Keratinocyte (primary cell): Measurements from ENCODE around the gene ESD. TPM values are rescaled to one million over a fixed set of nuclear protein-coding genes. Genes with fewer than 3 reads are reported as not detected.
"Not testable (repeated sequence)": the region's sequence is repeated elsewhere in the genome, so short reads cannot be mapped to it uniquely, and the experiment has no call there.

Experiments used
- DNase-seq: peaks from one replicate; pipeline ENCODE4 v3.0.0-alpha.2; 2011; ENCODE audit warnings: low read depth, missing footprints, low spot score
- FAIRE-seq: peaks from 2 replicates; lab custom pipeline; 2011; peaks lifted over from hg19 to GRCh38; lab: Jason Lieb, UNC
- H2AFZ ChIP-seq: 2 replicates; pipeline ENCODE4 v1.6.0; 2012; ENCODE audit warnings: low read length, control low read depth, inconsistent platforms; ENCODE audit not compliant: control insufficient read depth
- H3K27ac ChIP-seq: 2 replicates; pipeline ENCODE4 v1.5.1; 2011; ENCODE audit warnings: low read length; ENCODE audit not compliant: control insufficient read depth, insufficient read depth
- H3K27me3 ChIP-seq: 3 replicates; pipeline ENCODE4 v1.6.0; 2011; ENCODE audit warnings: low read length; ENCODE audit not compliant: control insufficient read depth, insufficient read depth; ENCODE audit errors: extremely low read depth
- H3K36me3 ChIP-seq, 2 experiments: 2 replicates in 1 of 2; 3 replicates in 1 of 2; pipeline ENCODE4 v1.5.1; 2011; ENCODE audit warnings: low read length in 2 of 2, mild to moderate bottlenecking in 1 of 2; ENCODE audit not compliant: control insufficient read depth in 2 of 2, insufficient read depth in 2 of 2; ENCODE audit errors: extremely low read depth in 1 of 2
- H3K4me1 ChIP-seq: 3 replicates; pipeline ENCODE4 v1.5.1; 2011; ENCODE audit warnings: low read length; ENCODE audit not compliant: control insufficient read depth, insufficient read depth; ENCODE audit errors: extremely low read depth
- H3K4me2 ChIP-seq: 3 replicates; pipeline ENCODE4 v1.6.0; 2011; ENCODE audit warnings: low read depth, low read length; ENCODE audit not compliant: control insufficient read depth, insufficient read depth; ENCODE audit errors: extremely low read depth
- H3K4me3 ChIP-seq, 3 experiments: fragments of 200-600 bp in 1 of 3; sonication (generic) in 1 of 3; 2 replicates in 2 of 3; 3 replicates in 1 of 3; pipeline ENCODE4 v1.5.1; 2011 to 2016; ENCODE audit warnings: low read length in 3 of 3, mild to moderate bottlenecking in 3 of 3, control low read depth in 2 of 3, inconsistent platforms in 1 of 3, low read depth in 1 of 3, mixed read lengths in 1 of 3, mixed run types in 1 of 3, moderate library complexity in 1 of 3; ENCODE audit not compliant: control insufficient read depth in 2 of 3, insufficient read depth in 2 of 3; ENCODE audit errors: extremely low read depth in 1 of 3
- H3K79me2 ChIP-seq: 2 replicates; pipeline ENCODE4 v1.6.0; 2012; ENCODE audit warnings: low read length; ENCODE audit not compliant: control insufficient read depth, insufficient read depth
- H3K9ac ChIP-seq: 3 replicates; pipeline ENCODE4 v1.6.0; 2011; ENCODE audit warnings: low read length; ENCODE audit not compliant: control insufficient read depth, insufficient read depth; ENCODE audit errors: extremely low read depth
- H3K9me1 ChIP-seq: 3 replicates; pipeline ENCODE4 v1.6.0; 2011; ENCODE audit warnings: low read length; ENCODE audit not compliant: control insufficient read depth, insufficient read depth; ENCODE audit errors: extremely low read depth
- H3K9me3 ChIP-seq: 2 replicates; pipeline ENCODE4 v1.5.1; 2012; ENCODE audit warnings: low read depth, low read length; ENCODE audit not compliant: control insufficient read depth
- H4K20me1 ChIP-seq: 3 replicates; pipeline ENCODE4 v1.6.0; 2011; ENCODE audit warnings: low read length; ENCODE audit not compliant: control insufficient read depth, insufficient read depth; ENCODE audit errors: extremely low read depth
- CTCF ChIP-seq, 3 experiments: IDR thresholded peaks in 1 of 3; conservative IDR thresholded peaks in 1 of 3; optimal IDR thresholded peaks in 1 of 3; 2 replicates in 2 of 3; 3 replicates in 1 of 3; pipeline versions ENCODE3 to v1.5.1; 2011; ENCODE audit warnings: low read length in 3 of 3, mild to moderate bottlenecking in 3 of 3, moderate library complexity in 2 of 3, control low read depth in 1 of 3, inconsistent platforms in 1 of 3; ENCODE audit not compliant: insufficient read depth in 2 of 3; ENCODE audit errors: extremely low read depth in 1 of 3
- EZH2 ChIP-seq: IDR thresholded peaks from one replicate; pipeline ENCODE4 v1.6.1; 2012; ENCODE audit warnings: inconsistent platforms, mild to moderate bottlenecking, low read length, moderate library complexity
- dilution Hi-C: fragments of 300-500 bp; cut with MboI; formaldehyde crosslinking; loops from one replicate; pipeline ENCODE4 v1.7.0; 2020; ENCODE audit warnings: low sequenced_read_pairs; ENCODE audit not compliant: extremely low pct_ligation_motif_present
- polyA plus RNA-seq, 5 experiments: library from polyadenylated mRNA; depleted of rRNA in 3 of 5; stranded (reverse) in 3 of 5; stranded (forward) in 1 of 5; unstranded in 1 of 5; fragments of >200 nt; gene quantifications; 1 replicate in 1 of 5; 2 replicates in 3 of 5; 3 replicates in 1 of 5; pipeline versions ENCODE4 v1.2.1 to v1.2.3, GENCODE V29; 2011 to 2012; ENCODE audit warnings: missing spikeins in 2 of 5, low read depth in 1 of 5, low replicate concordance in 1 of 5

ESD gene
- polyA plus RNA-seq, 1 donor (not counting 4 experiments of a cell fraction or from before 2014, with no cell fraction given), result 181 TPM

- H3K4me2 ChIP-seq, result no peak overlapping the region
- no peak for DNase-seq
- H3K9me3 ChIP-seq, result no peaks in the 10 kb centered on the region
- no peaks in the 10 kb centered on the region for H4K20me1 ChIP-seq
- no peaks in the 10 kb centered on the region for H3K36me3 ChIP-seq
- no peak overlapping the region for H3K27ac ChIP-seq
- H3K9ac ChIP-seq, result no peak overlapping the region
- dilution Hi-C loops, result no loop called here
- no peak for FAIRE-seq
- no peaks in the 10 kb centered on the region for H3K27me3 ChIP-seq
- no peaks in the 10 kb centered on the region for H3K9me1 ChIP-seq
- no peak overlapping the region for H3K4me3 ChIP-seq
- no peaks in the 10 kb centered on the region for H3K79me2 ChIP-seq
- H3K4me1 ChIP-seq, result peaks cover 3% of the 10 kb centered on the region
- no peak for TF ChIP-seq CTCF (optimal IDR thresholded peaks at IDR 0.05 in 1 of 3, IDR thresholded peaks at IDR 0.05 in 1 of 3, conservative IDR thresholded peaks at IDR 0.05 in 1 of 3; ENCODE audit: extremely low read depth in 1 of 3, insufficient read depth in 2 of 3, low read length in 3 of 3)
- no peak overlapping the region for H2AFZ ChIP-seq
These were observed 39.3 kb downstream of the ESD start for GRCh38 chr13:46757640-46758039.

- H3K36me3 ChIP-seq, result peaks cover 2% of the 10 kb centered on the region in 2 experiments
- H3K4me1 ChIP-seq, result peaks cover 3% of the 10 kb centered on the region
- no peak overlapping the region for H2AFZ ChIP-seq
- no peak overlapping the region for H3K4me3 ChIP-seq
- no peaks in the 10 kb centered on the region for H4K20me1 ChIP-seq
- no peaks in the 10 kb centered on the region for H3K27me3 ChIP-seq
- no peak for DNase-seq
- H3K79me2 ChIP-seq, result no peaks in the 10 kb centered on the region
- H3K9ac ChIP-seq, result no peak overlapping the region
- no peak for FAIRE-seq
- H3K4me2 ChIP-seq, result no peak overlapping the region
- TF ChIP-seq EZH2, result no peak
- TF ChIP-seq CTCF (optimal IDR thresholded peaks at IDR 0.05 in 1 of 3, IDR thresholded peaks at IDR 0.05 in 1 of 3, conservative IDR thresholded peaks at IDR 0.05 in 1 of 3; ENCODE audit: extremely low read depth in 1 of 3, insufficient read depth in 2 of 3, low read length in 3 of 3), result no peak
- dilution Hi-C loops, result no loop called here
- H3K9me1 ChIP-seq, result no peaks in the 10 kb centered on the region
- H3K27ac ChIP-seq, result no peak overlapping the region
- no peaks in the 10 kb centered on the region for H3K9me3 ChIP-seq
These were observed 40.0 kb downstream of the ESD start for GRCh38 chr13:46756977-46757376.

GRCh38 chr13:46755508-46755907 lies 41.5 kb downstream of the ESD start:
- H4K20me1 ChIP-seq, H3K79me2 ChIP-seq, H2AFZ ChIP-seq, dilution Hi-C loops, H3K36me3 ChIP-seq, H3K9me1 ChIP-seq, H3K9ac ChIP-seq, H3K4me1 ChIP-seq, H3K9me3 ChIP-seq, DNase-seq, H3K4me3 ChIP-seq, H3K27ac ChIP-seq, H3K27me3 ChIP-seq, H3K4me2 ChIP-seq, FAIRE-seq: not testable (repeated sequence)
